GM12878 (cell line): ENCODE measurements around the gene TRAP1. TPM values are rescaled to one million over a fixed set of nuclear protein-coding genes. Genes with fewer than 3 reads are reported as not detected.

Source experiments
- ATAC-seq: fragments of 200-7000 bp; cut with Tn5 transposase; 3 replicates; pipeline ENCODE4 v1.9.1; 2020; ENCODE audit warnings: mild to moderate bottlenecking, moderate library complexity
- BruUV-seq: library from RNA; stranded (reverse); fragments of 400-500 nt; replicated peaks from 2 replicates; lab custom pipeline; 2021; lab: Mats Ljungman, UMichigan
- CTCF ChIA-PET: fragments of 300-600 bp; sonication (Branson Sonifier 250); formaldehyde crosslinking; extraction: SDS; loops from one replicate; lab custom pipeline; 2021; ENCODE audit warnings: inconsistent platforms; lab: Yijun Ruan, JAX
- POLR2A ChIA-PET: fragments of 350-600 bp; formaldehyde crosslinking; extraction: SDS; loops from one replicate; lab custom pipeline; 2021; ENCODE audit warnings: inconsistent platforms; lab: Charles Lee
- RAD21 ChIA-PET: fragments of 300-600 bp; sonication (Branson Sonifier 250); formaldehyde crosslinking; loops from one replicate; lab custom pipeline; 2023; ENCODE audit warnings: antibody characterized with exemption; ENCODE audit not compliant: unreplicated experiment; lab: Charles Lee
- SMC1A ChIA-PET: fragments of 300-600 bp; sonication (Branson Sonifier 250); formaldehyde crosslinking; loops from one replicate; lab custom pipeline; 2023; ENCODE audit not compliant: unreplicated experiment, uncharacterized antibody; lab: Charles Lee
- DNase-seq: peaks from one replicate; pipeline ENCODE4 v3.0.0-alpha.2; 2011; ENCODE audit warnings: low read depth, low spot score
- FAIRE-seq: peaks from 3 replicates; lab custom pipeline; 2011; peaks lifted over from hg19 to GRCh38; lab: Jason Lieb, UNC
- H2AFZ ChIP-seq: 2 replicates; pipeline ENCODE4 v1.6.0; 2011; ENCODE audit warnings: low read depth, low read length, control low read depth; ENCODE audit not compliant: control insufficient read depth
- H3K27ac ChIP-seq: 2 replicates; pipeline ENCODE4 v1.5.1; 2011; ENCODE audit warnings: control low read depth; ENCODE audit not compliant: control insufficient read depth, insufficient read depth
- H3K27me3 ChIP-seq, 2 experiments: replicated peaks in 1 of 2; 2 replicates each; pipeline versions ENCODE4 v1.6.0 to v1.6.1; 2011; ENCODE audit warnings: low read length in 1 of 2; ENCODE audit not compliant: control insufficient read depth in 2 of 2, insufficient read depth in 2 of 2
- H3K36me3 ChIP-seq, 2 experiments: 2 replicates each; pipeline ENCODE4 v1.5.1; 2011; ENCODE audit warnings: low read length in 1 of 2; ENCODE audit not compliant: control insufficient read depth in 2 of 2, insufficient read depth in 2 of 2
- H3K4me1 ChIP-seq: 2 replicates; pipeline ENCODE4 v1.6.1; 2011; ENCODE audit warnings: mild to moderate bottlenecking, low read length, moderate library complexity, mixed read lengths; ENCODE audit not compliant: control insufficient read depth, insufficient read depth
- H3K4me2 ChIP-seq: 2 replicates; pipeline ENCODE4 v1.6.0; 2011; ENCODE audit warnings: control low read depth; ENCODE audit not compliant: control insufficient read depth, insufficient read depth
- H3K4me3 ChIP-seq: fragments of 200-600 bp; sonication (generic); 2 replicates; pipeline ENCODE4 v1.5.1; 2016
- H3K79me2 ChIP-seq: 2 replicates; pipeline ENCODE4 v1.6.0; 2011; ENCODE audit warnings: low read length; ENCODE audit not compliant: control insufficient read depth, insufficient read depth
- H3K9ac ChIP-seq: 2 replicates; pipeline ENCODE4 v1.8.0; 2011; ENCODE audit warnings: low read length, control low read depth, mixed read lengths; ENCODE audit not compliant: control insufficient read depth, insufficient read depth
- H3K9me3 ChIP-seq: replicated peaks from 3 replicates; pipeline ENCODE4 v1.5.1; 2011; ENCODE audit warnings: mild to moderate bottlenecking, low read length; ENCODE audit not compliant: control insufficient read depth, insufficient read depth
- H4K20me1 ChIP-seq: 2 replicates; pipeline ENCODE4 v1.6.0; 2011; ENCODE audit not compliant: control insufficient read depth, insufficient read depth
- CHD2 ChIP-seq: IDR thresholded peaks from 2 replicates; pipeline ENCODE4 v1.6.1; 2011; ENCODE audit warnings: low read depth, low read length, improper control_type of control experiment, borderline replicate concordance
- EGR1 ChIP-seq, 2 experiments: IDR thresholded peaks; 1 replicate in 1 of 2; 2 replicates in 1 of 2; pipeline ENCODE4 v1.6.1; 2011 to 2012; ENCODE audit warnings: low read depth in 2 of 2, low read length in 2 of 2, borderline replicate concordance in 1 of 2, mild to moderate bottlenecking in 1 of 2, moderate library complexity in 1 of 2
- NR2F1 ChIP-seq: fragments of 450-650 bp; conservative IDR thresholded peaks from 2 replicates; pipeline ENCODE4 v1.6.1; 2017; ENCODE audit warnings: mild to moderate bottlenecking
- POLR2AphosphoS2 ChIP-seq: IDR thresholded peaks from 2 replicates; pipeline ENCODE4 v1.6.1; 2011; ENCODE audit warnings: low read depth, mild to moderate bottlenecking, low read length, improper control_type of control experiment, moderate library complexity
- POU2F2 ChIP-seq: IDR thresholded peaks from 3 replicates; pipeline ENCODE4 v1.6.1; 2011; ENCODE audit warnings: low read depth, mild to moderate bottlenecking, low read length, borderline replicate concordance
- REST ChIP-seq: IDR thresholded peaks from 2 replicates; pipeline ENCODE4 v1.6.1; 2012; ENCODE audit warnings: mild to moderate bottlenecking, low read depth, low read length
- SKIL ChIP-seq: fragments of 450-650 bp; IDR thresholded peaks from 2 replicates; pipeline ENCODE4 v1.6.1; 2017; ENCODE audit warnings: mild to moderate bottlenecking, low read depth, inconsistent platforms; ENCODE audit not compliant: poor library complexity, severe bottlenecking
- SREBF1 ChIP-seq: IDR thresholded peaks from 2 replicates; pipeline ENCODE4 v1.6.1; 2012; ENCODE audit warnings: mild to moderate bottlenecking, low read length
- ZZZ3 ChIP-seq: IDR thresholded peaks from 2 replicates; pipeline ENCODE4 v1.6.1; 2011; ENCODE audit warnings: low read depth; ENCODE audit not compliant: control insufficient read depth, insufficient read length
- WGBS: methylation state at CpG from one replicate; pipeline ENCODE4 v1.1.6; 2016; ENCODE audit warnings: low lambda C conversion rate; ENCODE audit not compliant: insufficient replicate concordance, insufficient coverage; ENCODE audit errors: missing lambda C conversion rate; 5-methylcytosine and 5-hydroxymethylcytosine counted together
- in situ Hi-C: fragments of 300-500 bp; cut with MboI; formaldehyde crosslinking; loops from 9 replicates; pipeline ENCODE4 v1.14.3; 2018; ENCODE audit warnings: mixed read lengths
- intact Hi-C: fragments of 100-400 bp; cut with micrococcal nuclease; formaldehyde crosslinking; loops from one replicate; pipeline ENCODE4 v1.14.2; 2022; ENCODE audit not compliant: unreplicated experiment
- polyA plus RNA-seq, 11 experiments: library from polyadenylated mRNA; depleted of rRNA in 4 of 11; unstranded in 6 of 11; stranded (reverse) in 5 of 11; fragments of >200 nt; fragmentation: Nextera tagmentation in 4 of 11; fragmentation: Illumina TruSeq in 1 of 11; extraction: Ambion mirVana in 4 of 11; extraction: Trizol in 1 of 11; gene quantifications; 1 replicate in 1 of 11; 2 replicates in 10 of 11; pipeline versions ENCODE4 v1.2.1 to v1.2.3, GENCODE V29; 2011 to 2016; ENCODE audit warnings: inconsistent platforms in 2 of 11, missing spikeins in 2 of 11, low read depth in 1 of 11
- total RNA-seq, 4 experiments: library from RNA; depleted of rRNA in 3 of 4; stranded (reverse); fragments of >200 nt in 3 of 4; fragmentation: Illumina TruSeq in 1 of 4; extraction: Trizol in 1 of 4; gene quantifications; 2 replicates each; pipeline versions ENCODE4 v1.2.1 to v1.2.3, GENCODE V29; 2013 to 2021

Gene TRAP1
- total and polyA plus RNA-seq, 10 of the 15 experiments (the other 5 are each of a cell fraction or from before 2014, with no cell fraction given), result 16.3 to 442 (median 241) TPM

DNA sequence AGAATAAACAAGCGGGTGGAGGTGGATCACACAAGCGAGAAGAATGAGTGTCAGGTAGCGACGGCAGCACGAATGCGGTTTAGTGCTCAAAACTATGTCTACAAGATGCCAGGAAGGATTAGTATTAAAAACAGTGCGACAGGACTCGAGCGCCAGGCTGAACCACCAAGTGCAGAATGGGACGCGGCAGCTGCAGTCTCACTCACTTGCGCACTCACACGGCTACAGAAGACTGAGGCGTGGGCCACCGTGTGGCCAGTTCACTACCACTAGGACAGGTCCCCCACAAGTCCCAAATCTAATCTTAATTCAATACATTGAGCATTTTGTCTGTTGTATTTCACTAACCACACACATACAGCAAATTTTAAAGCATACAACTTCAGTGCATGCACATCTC is 35.7 kb upstream of the TRAP1 start:
- H2AFZ ChIP-seq, result no peak overlapping the region
- DNase-seq, result no peak
- H3K4me1 ChIP-seq, result no peaks in the 10 kb centered on the region
- no peak overlapping the region for H3K4me3 ChIP-seq
- ChIA-PET CTCF (interaction anchor here (1.0 kb wide), 1 partner anchor 27 kb away, joined by 3 read pairs; no protein-coding TSS in a partner anchor), SMC1A (no interaction called here), POLR2A (no interaction called here), RAD21 (no interaction called here)
- intact Hi-C loops (no loop called here), in situ Hi-C loops (no loop called here)
- H3K4me2 ChIP-seq, result no peak overlapping the region
- H3K9ac ChIP-seq, result no peak overlapping the region
- no peak for ATAC-seq
- TF ChIP-seq POLR2AphosphoS2 (no peak), EGR1 (IDR thresholded peaks at IDR 0.05; ENCODE audit: borderline replicate concordance in 1 of 2, low read depth in 2 of 2, low read length in 2 of 2) (no peak), NR2F1 (no peak), SREBF1 (no peak), CHD2 (no peak), REST (no peak), SKIL (no peak), ZZZ3 (no peak), POU2F2 (no peak)
- no peak for FAIRE-seq
- H3K9me3 ChIP-seq, result no peaks in the 10 kb centered on the region
- no TSS peak for BruUV-seq
- no peaks in the 10 kb centered on the region; the same call in 1 of the 2 replicates for H4K20me1 ChIP-seq
- H3K27ac ChIP-seq, result no peak overlapping the region
- 98% methylated on average over 15 of the region's 15 CpGs for WGBS
- peaks cover 7 to 31% of the 10 kb centered on the region in 2 experiments for H3K36me3 ChIP-seq
- H3K27me3 ChIP-seq, result no peaks in the 10 kb centered on the region
- H3K79me2 ChIP-seq, result no peaks in the 10 kb centered on the region
